Right lobe of liver (tissue), 4 donors: ENCODE results near the gene CTSW.
"Not testable (repeated sequence)": the region's sequence is repeated elsewhere in the genome, so short reads cannot be mapped to it uniquely, and the experiment has no call there.

Experiments
- POLR2A ChIP-seq: fragments of 450-650 bp; IDR thresholded peaks from one replicate; pipeline ENCODE4 v1.6.1; 2017; ENCODE audit warnings: antibody characterized with exemption, mild to moderate bottlenecking
- TF ChIP-seq, protein P1 (sequence below), 4 donors: fragments of 200-600 bp in 3 of 4; fragments of 450-650 bp in 1 of 4; IDR thresholded peaks; one replicate each; pipeline versions ENCODE4 v1.5.1 to v1.8.0; 2016 to 2022; ENCODE audit warnings: antibody characterized with exemption in 4 of 4, mild to moderate bottlenecking in 2 of 4
- donor health status: DM: no; HTN: no; CAD: no.
- donor health status: DM: no; HTN: no; CAD: no.
- donor health status: DM: no; HTN: yes; CAD: no.

GRCh38 chr11:65892137-65892540, 12.5 kb downstream of the CTSW start:
- not testable (repeated sequence) for TF ChIP-seq POLR2A
- TF ChIP-seq, protein P1, sequence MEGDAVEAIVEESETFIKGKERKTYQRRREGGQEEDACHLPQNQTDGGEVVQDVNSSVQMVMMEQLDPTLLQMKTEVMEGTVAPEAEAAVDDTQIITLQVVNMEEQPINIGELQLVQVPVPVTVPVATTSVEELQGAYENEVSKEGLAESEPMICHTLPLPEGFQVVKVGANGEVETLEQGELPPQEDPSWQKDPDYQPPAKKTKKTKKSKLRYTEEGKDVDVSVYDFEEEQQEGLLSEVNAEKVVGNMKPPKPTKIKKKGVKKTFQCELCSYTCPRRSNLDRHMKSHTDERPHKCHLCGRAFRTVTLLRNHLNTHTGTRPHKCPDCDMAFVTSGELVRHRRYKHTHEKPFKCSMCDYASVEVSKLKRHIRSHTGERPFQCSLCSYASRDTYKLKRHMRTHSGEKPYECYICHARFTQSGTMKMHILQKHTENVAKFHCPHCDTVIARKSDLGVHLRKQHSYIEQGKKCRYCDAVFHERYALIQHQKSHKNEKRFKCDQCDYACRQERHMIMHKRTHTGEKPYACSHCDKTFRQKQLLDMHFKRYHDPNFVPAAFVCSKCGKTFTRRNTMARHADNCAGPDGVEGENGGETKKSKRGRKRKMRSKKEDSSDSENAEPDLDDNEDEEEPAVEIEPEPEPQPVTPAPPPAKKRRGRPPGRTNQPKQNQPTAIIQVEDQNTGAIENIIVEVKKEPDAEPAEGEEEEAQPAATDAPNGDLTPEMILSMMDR (IDR thresholded peaks at IDR 0.05): not testable (repeated sequence)
